Adipocyte (in vitro differentiated cells): Measurements from ENCODE around the gene RABGAP1L.

Experiments
- DNase-seq: peaks from one replicate; pipeline ENCODE4 v3.0.0-alpha.2; 2015; ENCODE audit warnings: low read depth
- H3K27me3 ChIP-seq: replicated peaks from 2 replicates; pipeline ENCODE4 v1.7.0; 2013; ENCODE audit warnings: mild to moderate bottlenecking, low read length, moderate library complexity; ENCODE audit not compliant: control insufficient read depth, insufficient read depth
- H3K36me3 ChIP-seq: 2 replicates; pipeline ENCODE4 v1.7.0; 2013; ENCODE audit warnings: low read length, mild to moderate bottlenecking, moderate library complexity; ENCODE audit not compliant: control insufficient read depth, insufficient read depth, severe bottlenecking
- H3K4me1 ChIP-seq: 2 replicates; pipeline ENCODE4 v1.7.0; 2013; ENCODE audit warnings: mild to moderate bottlenecking, low read length, moderate library complexity; ENCODE audit not compliant: control insufficient read depth, insufficient read depth
- H3K4me3 ChIP-seq: 2 replicates; pipeline ENCODE4 v1.7.0; 2013; ENCODE audit warnings: mild to moderate bottlenecking, low read length, moderate library complexity
- H3K9ac ChIP-seq: 2 replicates; pipeline ENCODE4 v1.7.0; 2013; ENCODE audit warnings: mild to moderate bottlenecking, low read length, moderate library complexity
- H3K9me3 ChIP-seq: 2 replicates; pipeline ENCODE4 v1.7.0; 2013; ENCODE audit warnings: mild to moderate bottlenecking, low read length, moderate library complexity; ENCODE audit not compliant: control insufficient read depth

RABGAP1L gene

DNA sequence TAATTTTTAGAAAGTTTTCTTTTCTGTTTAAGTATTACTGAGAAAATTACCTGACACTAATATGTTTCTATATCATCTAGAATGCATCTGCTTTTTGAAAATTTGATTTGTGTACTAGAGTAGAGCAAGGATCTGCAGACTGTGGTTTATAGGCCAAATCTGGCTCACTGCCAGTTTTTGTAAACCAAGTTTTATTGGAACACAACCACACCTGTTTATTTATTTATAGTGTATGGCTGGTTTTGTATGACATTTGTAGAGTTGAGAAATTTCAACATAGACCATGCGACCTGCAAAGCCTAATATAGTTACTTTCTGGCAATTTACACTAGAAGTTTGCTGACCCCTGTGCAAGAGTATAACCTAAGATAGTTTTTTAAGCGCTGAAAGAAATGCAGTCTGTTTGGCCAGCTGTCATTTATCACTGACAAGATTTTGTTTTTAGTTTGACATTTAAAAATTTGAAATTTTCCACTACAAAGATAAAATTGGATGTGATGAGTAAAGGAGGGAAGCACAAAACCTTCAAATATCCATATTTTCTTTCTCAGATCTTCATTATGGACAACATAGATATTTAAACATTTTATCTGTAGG lies 804.3 kb downstream of the RABGAP1L start:
- no peaks in the 10 kb centered on the region for H3K36me3 ChIP-seq
- DNase-seq, result no peak
- peaks cover 39% of the 10 kb centered on the region for H3K4me1 ChIP-seq
- H3K27me3 ChIP-seq, result no peaks in the 10 kb centered on the region
- H3K9me3 ChIP-seq, result no peaks in the 10 kb centered on the region
- no peak overlapping the region for H3K9ac ChIP-seq
- no peak overlapping the region for H3K4me3 ChIP-seq

DNA sequence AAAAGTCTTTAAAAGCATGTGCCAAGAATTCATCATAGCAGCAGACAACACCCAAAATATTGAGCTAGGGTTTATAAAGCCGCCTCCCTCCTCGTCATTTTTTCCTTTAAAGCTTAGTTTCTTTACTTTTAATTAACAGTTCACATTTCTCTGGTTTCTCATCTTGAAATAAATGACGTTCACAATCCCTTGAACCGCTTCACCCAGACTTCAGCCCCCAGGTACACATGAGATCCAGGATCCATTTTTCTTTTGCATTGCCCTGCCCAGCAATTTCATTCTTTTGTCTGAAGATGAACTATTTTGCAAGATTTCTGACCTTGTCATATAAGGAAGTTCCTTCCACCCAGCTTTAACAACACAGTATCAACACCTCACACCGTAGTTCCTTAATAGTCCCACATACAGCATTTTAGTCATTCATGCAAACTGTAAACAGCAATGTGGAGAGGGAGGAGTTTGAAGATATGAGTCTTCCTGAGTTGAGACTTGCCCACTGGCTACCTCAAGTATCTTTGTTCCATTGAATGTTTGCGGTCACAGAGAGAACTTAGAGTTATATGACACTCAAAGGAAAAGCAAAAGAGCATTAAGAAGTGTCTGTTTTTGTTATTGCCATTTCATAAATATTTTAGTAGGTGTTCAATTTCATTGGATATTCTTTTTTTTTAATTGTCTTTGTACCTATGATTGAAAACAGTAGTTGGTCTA lies 805.1 kb downstream of the RABGAP1L start:
- no peaks in the 10 kb centered on the region for H3K36me3 ChIP-seq
- no peaks in the 10 kb centered on the region for H3K9me3 ChIP-seq
- H3K4me3 ChIP-seq, result peak overlapping the region; percentile 38
- no peak overlapping the region for H3K9ac ChIP-seq
- peaks cover 45% of the 10 kb centered on the region for H3K4me1 ChIP-seq
- DNase-seq, result no peak
- H3K27me3 ChIP-seq, result no peaks in the 10 kb centered on the region

- Histone ChIP-seq H3K36me3 (no peaks in the 10 kb centered on the region), H3K9me3 (no peaks in the 10 kb centered on the region), H3K9ac (peak overlapping the region; percentile 12), H3K27me3 (no peaks in the 10 kb centered on the region), H3K4me1 (peaks cover 45% of the 10 kb centered on the region), H3K4me3 (peak overlapping the region; percentile 43)
- DNase-seq, result peak; percentile 39
Observed at GRCh38 chr1:174964972-174965361, 805.6 kb downstream of the RABGAP1L start.

DNA sequence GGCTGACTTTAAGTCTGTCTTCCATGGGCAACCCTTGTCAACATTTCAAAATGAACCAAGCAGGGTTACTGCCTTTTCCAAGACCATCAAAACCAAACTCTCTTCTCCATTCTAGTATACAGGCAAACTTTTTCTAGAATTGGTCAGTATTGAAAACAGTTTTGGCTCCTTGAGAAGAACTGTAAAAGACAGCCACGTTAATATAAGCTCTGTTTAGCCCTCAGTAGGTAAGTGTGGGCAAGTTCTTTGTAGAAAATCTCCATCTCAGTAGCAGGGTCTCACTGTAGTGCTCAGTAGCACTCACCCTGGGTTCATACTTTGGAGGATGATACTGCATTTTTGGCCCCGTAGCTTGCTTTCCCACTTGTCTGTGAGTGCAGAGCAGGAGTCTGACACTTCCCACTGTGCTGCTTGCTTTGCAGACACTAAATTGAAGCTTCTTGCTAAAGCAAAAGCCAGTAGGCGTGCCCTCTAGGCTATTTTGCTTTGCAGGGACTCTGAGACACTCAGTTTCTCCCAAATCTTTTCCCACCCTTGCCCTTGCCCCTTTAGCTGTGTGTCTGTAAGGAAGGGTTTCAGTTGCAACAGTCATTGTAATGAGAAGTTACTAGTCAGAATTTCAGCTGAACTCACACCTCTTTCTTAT lies 806.2 kb downstream of the RABGAP1L start:
- H3K27me3 ChIP-seq, result no peaks in the 10 kb centered on the region
- no peak for DNase-seq
- H3K9me3 ChIP-seq, result no peaks in the 10 kb centered on the region
- H3K36me3 ChIP-seq, result no peaks in the 10 kb centered on the region
- peak overlapping the region; percentile 12 for H3K9ac ChIP-seq
- peaks cover 45% of the 10 kb centered on the region for H3K4me1 ChIP-seq
- H3K4me3 ChIP-seq, result peak overlapping the region; percentile 43

GRCh38 chr1:174966008-174966572 lies 806.8 kb downstream of the RABGAP1L start:
- DNase-seq, result peak; percentile 73
- Histone ChIP-seq H3K36me3 (no peaks in the 10 kb centered on the region), H3K4me1 (peaks cover 45% of the 10 kb centered on the region), H3K27me3 (no peaks in the 10 kb centered on the region), H3K9ac (no peak overlapping the region), H3K9me3 (no peaks in the 10 kb centered on the region), H3K4me3 (peak overlapping the region; percentile 43)

- H3K27me3 ChIP-seq, result no peaks in the 10 kb centered on the region
- peaks cover 45% of the 10 kb centered on the region for H3K4me1 ChIP-seq
- DNase-seq, result no peak
Observed at GRCh38 chr1:174967845-174968705, 808.8 kb downstream of the RABGAP1L start.

GRCh38 chr1:174968750-174969244 lies 809.5 kb downstream of the RABGAP1L start:
- Histone ChIP-seq H3K4me1 (peaks cover 42% of the 10 kb centered on the region), H3K36me3 (no peaks in the 10 kb centered on the region), H3K27me3 (no peaks in the 10 kb centered on the region), H3K9ac (no peak overlapping the region), H3K9me3 (no peaks in the 10 kb centered on the region), H3K4me3 (no peak overlapping the region)
- peak; percentile 73 for DNase-seq

More at GRCh38 chr1:174967845-174968705, 808.8 kb downstream of the RABGAP1L start:
- H3K4me3 ChIP-seq, result no peak overlapping the region
- H3K9ac ChIP-seq, result no peak overlapping the region
- no peaks in the 10 kb centered on the region for H3K36me3 ChIP-seq
- H3K9me3 ChIP-seq, result no peaks in the 10 kb centered on the region

DNA sequence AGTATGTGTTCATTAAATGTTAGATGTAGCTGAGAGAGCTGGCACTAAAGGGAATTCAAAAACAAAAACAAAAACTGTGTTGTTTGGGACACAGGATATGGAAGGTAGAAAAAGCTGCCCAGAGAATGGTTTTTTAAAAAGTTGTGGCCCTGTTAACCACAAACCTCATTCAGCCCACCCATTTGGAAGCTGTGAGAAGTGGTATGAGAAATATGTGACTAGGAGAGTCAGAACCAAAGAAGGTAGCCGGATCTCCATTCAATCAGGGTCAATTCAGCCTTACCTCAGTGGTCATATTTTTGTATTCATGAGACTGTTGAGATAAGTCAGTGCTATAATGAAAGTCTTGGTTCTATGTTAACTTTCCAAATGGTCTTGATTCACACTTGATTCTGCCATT lies 810.7 kb downstream of the RABGAP1L start:
- no peak overlapping the region for H3K9ac ChIP-seq
- H3K9me3 ChIP-seq, result no peaks in the 10 kb centered on the region

GRCh38 chr1:174971466-174971865 lies 812.1 kb downstream of the RABGAP1L start:
- H3K4me3 ChIP-seq, result no peak overlapping the region
- no peaks in the 10 kb centered on the region for H3K36me3 ChIP-seq
- no peak overlapping the region for H3K9ac ChIP-seq
- H3K9me3 ChIP-seq, result no peaks in the 10 kb centered on the region
- H3K27me3 ChIP-seq, result no peaks in the 10 kb centered on the region
- DNase-seq, result no peak
- H3K4me1 ChIP-seq, result peaks cover 25% of the 10 kb centered on the region

More for the DNA sequence above, 810.7 kb downstream of the RABGAP1L start:
- H3K27me3 ChIP-seq, result no peaks in the 10 kb centered on the region
- no peaks in the 10 kb centered on the region for H3K36me3 ChIP-seq
- no peak for DNase-seq
- H3K4me3 ChIP-seq, result no peak overlapping the region
- peaks cover 30% of the 10 kb centered on the region for H3K4me1 ChIP-seq

- no peak overlapping the region for H3K9ac ChIP-seq
- no peaks in the 10 kb centered on the region for H3K27me3 ChIP-seq
- H3K4me3 ChIP-seq, result no peak overlapping the region
- no peaks in the 10 kb centered on the region for H3K9me3 ChIP-seq
- peaks cover 27% of the 10 kb centered on the region for H3K4me1 ChIP-seq
- H3K36me3 ChIP-seq, result no peaks in the 10 kb centered on the region
- DNase-seq, result no peak
Observed at GRCh38 chr1:174971902-174972301, 812.6 kb downstream of the RABGAP1L start.
